22Rv1 (cell line): ENCODE data around the gene RABL6.

Source experiments
- CTCF ChIP-seq: fragments of 450-650 bp; IDR thresholded peaks from 2 replicates; pipeline ENCODE4 v1.5.1; 2017; ENCODE audit warnings: mild to moderate bottlenecking
- ZFX ChIP-seq: fragments of 450-650 bp; IDR thresholded peaks from 2 replicates; pipeline ENCODE4 v1.6.1; 2017; ENCODE audit warnings: antibody characterized with exemption, borderline replicate concordance

GRCh38 chr9:136857581-136858412 is 50.0 kb downstream of the RABL6 start:
- TF ChIP-seq CTCF (no peak), ZFX (no peak)
